GM12878 (cell line): ENCODE data around the gene FDPS. TPM values are rescaled to one million over a fixed set of nuclear protein-coding genes. Genes with fewer than 3 reads are reported as not detected.

Experiments used
- ATAC-seq: fragments of 200-7000 bp; cut with Tn5 transposase; 3 replicates; pipeline ENCODE4 v1.9.1; 2020; ENCODE audit warnings: mild to moderate bottlenecking, moderate library complexity
- BruUV-seq: library from RNA; stranded (reverse); fragments of 400-500 nt; replicated peaks from 2 replicates; lab custom pipeline; 2021; lab: Mats Ljungman, UMichigan
- CTCF ChIA-PET: fragments of 300-600 bp; sonication (Branson Sonifier 250); formaldehyde crosslinking; extraction: SDS; loops from one replicate; lab custom pipeline; 2021; ENCODE audit warnings: inconsistent platforms; lab: Yijun Ruan, JAX
- POLR2A ChIA-PET: fragments of 350-600 bp; formaldehyde crosslinking; extraction: SDS; loops from one replicate; lab custom pipeline; 2021; ENCODE audit warnings: inconsistent platforms; lab: Charles Lee
- RAD21 ChIA-PET: fragments of 300-600 bp; sonication (Branson Sonifier 250); formaldehyde crosslinking; loops from one replicate; lab custom pipeline; 2023; ENCODE audit warnings: antibody characterized with exemption; ENCODE audit not compliant: unreplicated experiment; lab: Charles Lee
- SMC1A ChIA-PET: fragments of 300-600 bp; sonication (Branson Sonifier 250); formaldehyde crosslinking; loops from one replicate; lab custom pipeline; 2023; ENCODE audit not compliant: unreplicated experiment, uncharacterized antibody; lab: Charles Lee
- DNase-seq: peaks from one replicate; pipeline ENCODE4 v3.0.0-alpha.2; 2011; ENCODE audit warnings: low read depth, low spot score
- FAIRE-seq: peaks from 3 replicates; lab custom pipeline; 2011; peaks lifted over from hg19 to GRCh38; lab: Jason Lieb, UNC
- H2AFZ ChIP-seq: 2 replicates; pipeline ENCODE4 v1.6.0; 2011; ENCODE audit warnings: low read depth, low read length, control low read depth; ENCODE audit not compliant: control insufficient read depth
- H3K27ac ChIP-seq: 2 replicates; pipeline ENCODE4 v1.5.1; 2011; ENCODE audit warnings: control low read depth; ENCODE audit not compliant: control insufficient read depth, insufficient read depth
- H3K27me3 ChIP-seq, 2 experiments: replicated peaks in 1 of 2; 2 replicates each; pipeline versions ENCODE4 v1.6.0 to v1.6.1; 2011; ENCODE audit warnings: low read length in 1 of 2; ENCODE audit not compliant: control insufficient read depth in 2 of 2, insufficient read depth in 2 of 2
- H3K36me3 ChIP-seq, 2 experiments: 2 replicates each; pipeline ENCODE4 v1.5.1; 2011; ENCODE audit warnings: low read length in 1 of 2; ENCODE audit not compliant: control insufficient read depth in 2 of 2, insufficient read depth in 2 of 2
- H3K4me1 ChIP-seq: 2 replicates; pipeline ENCODE4 v1.6.1; 2011; ENCODE audit warnings: mild to moderate bottlenecking, low read length, moderate library complexity, mixed read lengths; ENCODE audit not compliant: control insufficient read depth, insufficient read depth
- H3K4me2 ChIP-seq: 2 replicates; pipeline ENCODE4 v1.6.0; 2011; ENCODE audit warnings: control low read depth; ENCODE audit not compliant: control insufficient read depth, insufficient read depth
- H3K4me3 ChIP-seq: fragments of 200-600 bp; sonication (generic); 2 replicates; pipeline ENCODE4 v1.5.1; 2016
- H3K79me2 ChIP-seq: 2 replicates; pipeline ENCODE4 v1.6.0; 2011; ENCODE audit warnings: low read length; ENCODE audit not compliant: control insufficient read depth, insufficient read depth
- H3K9ac ChIP-seq: 2 replicates; pipeline ENCODE4 v1.8.0; 2011; ENCODE audit warnings: low read length, control low read depth, mixed read lengths; ENCODE audit not compliant: control insufficient read depth, insufficient read depth
- H3K9me3 ChIP-seq: replicated peaks from 3 replicates; pipeline ENCODE4 v1.5.1; 2011; ENCODE audit warnings: mild to moderate bottlenecking, low read length; ENCODE audit not compliant: control insufficient read depth, insufficient read depth
- H4K20me1 ChIP-seq: 2 replicates; pipeline ENCODE4 v1.6.0; 2011; ENCODE audit not compliant: control insufficient read depth, insufficient read depth
- CBX3 ChIP-seq: fragments of 200-600 bp; sonication (generic); IDR thresholded peaks from 2 replicates; pipeline ENCODE4 v1.6.1; 2016; ENCODE audit warnings: low read depth, borderline replicate concordance
- CUX1 ChIP-seq: IDR thresholded peaks from 2 replicates; pipeline ENCODE4 v1.6.1; 2012; ENCODE audit warnings: improper control_type of control experiment, low read depth, low read length; ENCODE audit not compliant: insufficient replicate concordance
- EGR1 ChIP-seq, 2 experiments: IDR thresholded peaks; 1 replicate in 1 of 2; 2 replicates in 1 of 2; pipeline ENCODE4 v1.6.1; 2011 to 2012; ENCODE audit warnings: low read depth in 2 of 2, low read length in 2 of 2, borderline replicate concordance in 1 of 2, mild to moderate bottlenecking in 1 of 2, moderate library complexity in 1 of 2
- FOXK2 ChIP-seq: fragments of 450-650 bp; IDR thresholded peaks from 2 replicates; pipeline ENCODE4 v1.6.1; 2017; ENCODE audit warnings: mild to moderate bottlenecking, moderate library complexity
- HCFC1 ChIP-seq: fragments of 150-350 bp; IDR thresholded peaks from 2 replicates; pipeline ENCODE4 v1.6.1; 2014; ENCODE audit warnings: low read length
- IKZF1 ChIP-seq: fragments of 450-650 bp; conservative IDR thresholded peaks from 2 replicates; pipeline ENCODE4 v1.6.1; 2017; ENCODE audit warnings: antibody characterized with exemption, mild to moderate bottlenecking
- NFXL1 ChIP-seq: fragments of 450-650 bp; IDR thresholded peaks from 2 replicates; pipeline ENCODE4 v1.6.1; 2017; ENCODE audit warnings: antibody characterized with exemption, mild to moderate bottlenecking, borderline replicate concordance
- NFYB ChIP-seq: IDR thresholded peaks from 2 replicates; pipeline ENCODE4 v1.6.1; 2011; ENCODE audit warnings: low read depth, mild to moderate bottlenecking, low read length, improper control_type of control experiment, moderate library complexity; ENCODE audit not compliant: insufficient read depth
- NR2F1 ChIP-seq: fragments of 450-650 bp; conservative IDR thresholded peaks from 2 replicates; pipeline ENCODE4 v1.6.1; 2017; ENCODE audit warnings: mild to moderate bottlenecking
- PAX8 ChIP-seq: fragments of 450-650 bp; IDR thresholded peaks from 2 replicates; pipeline ENCODE4 v1.6.1; 2017; ENCODE audit warnings: mild to moderate bottlenecking, moderate library complexity
- ZNF217 ChIP-seq: fragments of 450-650 bp; IDR thresholded peaks from 2 replicates; pipeline ENCODE4 v1.6.1; 2017; ENCODE audit warnings: antibody characterized with exemption, mild to moderate bottlenecking
- ZNF622 ChIP-seq: fragments of 450-650 bp; IDR thresholded peaks from 2 replicates; pipeline ENCODE4 v1.6.1; 2017; ENCODE audit warnings: mild to moderate bottlenecking, inconsistent platforms
- WGBS: methylation state at CpG from one replicate; pipeline ENCODE4 v1.1.6; 2016; ENCODE audit warnings: low lambda C conversion rate; ENCODE audit not compliant: insufficient replicate concordance, insufficient coverage; ENCODE audit errors: missing lambda C conversion rate; 5-methylcytosine and 5-hydroxymethylcytosine counted together
- in situ Hi-C: fragments of 300-500 bp; cut with MboI; formaldehyde crosslinking; loops from 9 replicates; pipeline ENCODE4 v1.14.3; 2018; ENCODE audit warnings: mixed read lengths
- intact Hi-C: fragments of 100-400 bp; cut with micrococcal nuclease; formaldehyde crosslinking; loops from one replicate; pipeline ENCODE4 v1.14.2; 2022; ENCODE audit not compliant: unreplicated experiment
- polyA plus RNA-seq, 11 experiments: library from polyadenylated mRNA; depleted of rRNA in 4 of 11; unstranded in 6 of 11; stranded (reverse) in 5 of 11; fragments of >200 nt; fragmentation: Nextera tagmentation in 4 of 11; fragmentation: Illumina TruSeq in 1 of 11; extraction: Ambion mirVana in 4 of 11; extraction: Trizol in 1 of 11; gene quantifications; 1 replicate in 1 of 11; 2 replicates in 10 of 11; pipeline versions ENCODE4 v1.2.1 to v1.2.3, GENCODE V29; 2011 to 2016; ENCODE audit warnings: inconsistent platforms in 2 of 11, missing spikeins in 2 of 11, low read depth in 1 of 11
- total RNA-seq, 4 experiments: library from RNA; depleted of rRNA in 3 of 4; stranded (reverse); fragments of >200 nt in 3 of 4; fragmentation: Illumina TruSeq in 1 of 4; extraction: Trizol in 1 of 4; gene quantifications; 2 replicates each; pipeline versions ENCODE4 v1.2.1 to v1.2.3, GENCODE V29; 2013 to 2021
- TF ChIP-seq, protein P1 (sequence below): fragments of 450-650 bp; IDR thresholded peaks from 2 replicates; pipeline ENCODE4 v1.6.1; 2016; ENCODE audit warnings: mild to moderate bottlenecking, moderate library complexity, borderline replicate concordance

Gene FDPS
- total and polyA plus RNA-seq, 10 of the 15 experiments (the other 5 are each of a cell fraction or from before 2014, with no cell fraction given): 405 to 1,156 (median 487) TPM

GRCh38 chr1:155300024-155300423, 8.6 kb upstream of the FDPS start:
- H3K9me3 ChIP-seq: no peaks in the 10 kb centered on the region
- H3K27ac ChIP-seq: no peak overlapping the region
- H2AFZ ChIP-seq: no peak overlapping the region
- BruUV-seq: no TSS peak
- H3K27me3 ChIP-seq: no peaks in the 10 kb centered on the region; a peak in 1 of 4 replicates
- DNase-seq: no peak
- no peak overlapping the region for H3K9ac ChIP-seq
- ChIA-PET RAD21 (no interaction called here), POLR2A (interaction anchor here (0.6 to 1.5 kb wide), 3 partner anchors 10 to 61 kb away, joined by 3 to 5 read pairs (median 4); no protein-coding TSS in a partner anchor), CTCF (interaction anchor here (1.2 to 2.3 kb wide), 2 partner anchors 47 to 49 kb away, joined by 3 to 9 read pairs; no protein-coding TSS in a partner anchor), SMC1A (no interaction called here)
- in situ Hi-C loops: no loop called here
- no peak overlapping the region for H3K4me3 ChIP-seq
- H3K4me2 ChIP-seq: no peak overlapping the region
- H4K20me1 ChIP-seq: no peaks in the 10 kb centered on the region
- FAIRE-seq: no peak
- TF ChIP-seq NFYB: no peak
- TF ChIP-seq IKZF1: no peak
- no peak for TF ChIP-seq CBX3
- TF ChIP-seq ZNF622: no peak
- TF ChIP-seq HCFC1: no peak
- no peak for TF ChIP-seq FOXK2
- TF ChIP-seq, protein P1, sequence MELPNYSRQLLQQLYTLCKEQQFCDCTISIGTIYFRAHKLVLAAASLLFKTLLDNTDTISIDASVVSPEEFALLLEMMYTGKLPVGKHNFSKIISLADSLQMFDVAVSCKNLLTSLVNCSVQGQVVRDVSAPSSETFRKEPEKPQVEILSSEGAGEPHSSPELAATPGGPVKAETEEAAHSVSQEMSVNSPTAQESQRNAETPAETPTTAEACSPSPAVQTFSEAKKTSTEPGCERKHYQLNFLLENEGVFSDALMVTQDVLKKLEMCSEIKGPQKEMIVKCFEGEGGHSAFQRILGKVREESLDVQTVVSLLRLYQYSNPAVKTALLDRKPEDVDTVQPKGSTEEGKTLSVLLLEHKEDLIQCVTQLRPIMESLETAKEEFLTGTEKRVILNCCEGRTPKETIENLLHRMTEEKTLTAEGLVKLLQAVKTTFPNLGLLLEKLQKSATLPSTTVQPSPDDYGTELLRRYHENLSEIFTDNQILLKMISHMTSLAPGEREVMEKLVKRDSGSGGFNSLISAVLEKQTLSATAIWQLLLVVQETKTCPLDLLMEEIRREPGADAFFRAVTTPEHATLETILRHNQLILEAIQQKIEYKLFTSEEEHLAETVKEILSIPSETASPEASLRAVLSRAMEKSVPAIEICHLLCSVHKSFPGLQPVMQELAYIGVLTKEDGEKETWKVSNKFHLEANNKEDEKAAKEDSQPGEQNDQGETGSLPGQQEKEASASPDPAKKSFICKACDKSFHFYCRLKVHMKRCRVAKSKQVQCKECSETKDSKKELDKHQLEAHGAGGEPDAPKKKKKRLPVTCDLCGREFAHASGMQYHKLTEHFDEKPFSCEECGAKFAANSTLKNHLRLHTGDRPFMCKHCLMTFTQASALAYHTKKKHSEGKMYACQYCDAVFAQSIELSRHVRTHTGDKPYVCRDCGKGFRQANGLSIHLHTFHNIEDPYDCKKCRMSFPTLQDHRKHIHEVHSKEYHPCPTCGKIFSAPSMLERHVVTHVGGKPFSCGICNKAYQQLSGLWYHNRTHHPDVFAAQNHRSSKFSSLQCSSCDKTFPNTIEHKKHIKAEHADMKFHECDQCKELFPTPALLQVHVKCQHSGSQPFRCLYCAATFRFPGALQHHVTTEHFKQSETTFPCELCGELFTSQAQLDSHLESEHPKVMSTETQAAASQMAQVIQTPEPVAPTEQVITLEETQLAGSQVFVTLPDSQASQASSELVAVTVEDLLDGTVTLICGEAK: no peak
- no peak for TF ChIP-seq NFXL1
- no peak for TF ChIP-seq NR2F1
- no peak for TF ChIP-seq ZNF217
- no peak for TF ChIP-seq EGR1 (IDR thresholded peaks at IDR 0.05; ENCODE audit: borderline replicate concordance in 1 of 2, low read depth in 2 of 2, low read length in 2 of 2)
- no peak for TF ChIP-seq PAX8
- no peak for TF ChIP-seq CUX1
- no peaks in the 10 kb centered on the region for H3K36me3 ChIP-seq
- peaks cover 3% of the 10 kb centered on the region; the same call in 1 of the 2 replicates for H3K4me1 ChIP-seq
- intact Hi-C loops: no loop called here
- no peak for ATAC-seq
- H3K79me2 ChIP-seq: no peaks in the 10 kb centered on the region
- 81% methylated on average over 8 of the region's 8 CpGs for WGBS
